GM19397 (cell line): ENCODE data around the gene TMEM107.
"Not testable (repeated sequence)": the region's sequence is repeated elsewhere in the genome, so short reads cannot be mapped to it uniquely, and the experiment has no call there.

ENCODE experiments used
- ATAC-seq: cut with Tn5 transposase; IDR thresholded peaks from one replicate; pipeline ENCODE4 v1.9.1; 2021; ENCODE audit warnings: mild to moderate bottlenecking, moderate library complexity; ENCODE audit not compliant: unreplicated experiment

Gene TMEM107

GRCh38 chr17:8189711-8190477, 13.7 kb upstream of the TMEM107 start, which contains the start of gene BORCS6:
BORCS6 (minus strand) TSS chr17:8190180; CDS start chr17:8190140, 40 bp downstream.
- ATAC-seq, result peak; percentile 48

- peak; percentile 3 for ATAC-seq
Observed at GRCh38 chr17:8189041-8189710, 13.0 kb upstream of the TMEM107 start.

GRCh38 chr17:8188263-8188839, 12.2 kb upstream of the TMEM107 start:
- ATAC-seq, result no peak

GRCh38 chr17:8187517-8188262, 11.5 kb upstream of the TMEM107 start:
- ATAC-seq, result no peak

GRCh38 chr17:8186787-8187516, 10.8 kb upstream of the TMEM107 start:
- ATAC-seq, result no peak

- ATAC-seq, result no peak
Observed at GRCh38 chr17:8186446-8186786, 10.2 kb upstream of the TMEM107 start.

GRCh38 chr17:8185582-8186445, 9.6 kb upstream of the TMEM107 start:
- ATAC-seq, result no peak

- no peak for ATAC-seq
Observed at GRCh38 chr17:8176998-8177731, 985 bp upstream of the TMEM107 start.

- ATAC-seq, result no peak
Observed at GRCh38 chr17:8175795-8176196, 384 bp downstream of the TMEM107 start.

- no peak for ATAC-seq
Observed at GRCh38 chr17:8173871-8174322, 2.3 kb downstream of the TMEM107 start.

- ATAC-seq, result peak; percentile 68
Observed at GRCh38 chr17:8173056-8173870, 2.9 kb downstream of the TMEM107 start.

- ATAC-seq, result not testable (repeated sequence)
Observed at GRCh38 chr17:8170186-8170585, 6.0 kb downstream of the TMEM107 start.

- ATAC-seq, result no peak
Observed at GRCh38 chr17:8167526-8167925, 8.7 kb downstream of the TMEM107 start.

GRCh38 chr17:8166731-8167130, 9.4 kb downstream of the TMEM107 start:
- ATAC-seq, result no peak

- no peak for ATAC-seq
Observed at GRCh38 chr17:8164815-8165131, 11.4 kb downstream of the TMEM107 start.

GRCh38 chr17:8163978-8164814, 12.0 kb downstream of the TMEM107 start:
- ATAC-seq, result no peak
